ENCODE data around the gene GAS7. TPM values are rescaled to one million over a fixed set of nuclear protein-coding genes. Genes with fewer than 3 reads are reported as not detected.

The GAS7 gene
- total RNA-seq, 2 donors from 2014 or later: 1.1 to 5.2 TPM

DNA sequence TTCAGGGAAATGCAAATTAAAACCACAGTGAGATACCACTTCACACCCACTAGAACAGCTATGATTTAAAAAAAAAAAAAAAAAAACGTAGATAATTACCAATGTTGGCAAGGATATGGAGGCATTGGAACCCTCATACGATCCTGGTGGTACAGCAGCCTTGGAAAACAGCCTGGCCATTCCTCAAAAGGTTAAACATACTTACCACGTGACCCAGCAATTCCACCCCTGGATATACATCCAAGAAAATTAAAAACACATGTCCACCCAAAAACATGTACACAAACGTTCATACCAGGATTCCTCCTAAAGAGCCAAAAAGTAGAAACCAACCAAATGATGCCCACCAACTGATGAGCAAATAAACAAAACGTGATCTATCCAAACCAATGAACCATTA, 68.1 kb downstream of the GAS7 start:
- ATAC-seq (no peak), DNase-seq (no peak)
- Mint-ChIP-seq H3K4me1 (no peaks in the 10 kb centered on the region), H3K27ac (no peak overlapping the region), H3K4me3 (no peak overlapping the region), H3K27me3 (no peaks in the 10 kb centered on the region), H3K36me3 (ENCODE audit: low read depth) (no peaks in the 10 kb centered on the region)
- H3K9me3 ChIP-seq (ENCODE audit: control insufficient read depth, low read length, poor library complexity, severe bottlenecking): no peaks in the 10 kb centered on the region

GRCh38 chr17:10127819-10128425, 70.5 kb downstream of the GAS7 start:
- Mint-ChIP-seq H3K4me3 (no peak overlapping the region), H3K27ac (no peak overlapping the region), H3K36me3 (ENCODE audit: low read depth) (no peaks in the 10 kb centered on the region), H3K27me3 (no peaks in the 10 kb centered on the region), H3K4me1 (no peaks in the 10 kb centered on the region)
- DNase-seq (no peak), ATAC-seq (no peak)
- H3K9me3 ChIP-seq (ENCODE audit: control insufficient read depth, low read length, poor library complexity, severe bottlenecking): no peaks in the 10 kb centered on the region

DNA sequence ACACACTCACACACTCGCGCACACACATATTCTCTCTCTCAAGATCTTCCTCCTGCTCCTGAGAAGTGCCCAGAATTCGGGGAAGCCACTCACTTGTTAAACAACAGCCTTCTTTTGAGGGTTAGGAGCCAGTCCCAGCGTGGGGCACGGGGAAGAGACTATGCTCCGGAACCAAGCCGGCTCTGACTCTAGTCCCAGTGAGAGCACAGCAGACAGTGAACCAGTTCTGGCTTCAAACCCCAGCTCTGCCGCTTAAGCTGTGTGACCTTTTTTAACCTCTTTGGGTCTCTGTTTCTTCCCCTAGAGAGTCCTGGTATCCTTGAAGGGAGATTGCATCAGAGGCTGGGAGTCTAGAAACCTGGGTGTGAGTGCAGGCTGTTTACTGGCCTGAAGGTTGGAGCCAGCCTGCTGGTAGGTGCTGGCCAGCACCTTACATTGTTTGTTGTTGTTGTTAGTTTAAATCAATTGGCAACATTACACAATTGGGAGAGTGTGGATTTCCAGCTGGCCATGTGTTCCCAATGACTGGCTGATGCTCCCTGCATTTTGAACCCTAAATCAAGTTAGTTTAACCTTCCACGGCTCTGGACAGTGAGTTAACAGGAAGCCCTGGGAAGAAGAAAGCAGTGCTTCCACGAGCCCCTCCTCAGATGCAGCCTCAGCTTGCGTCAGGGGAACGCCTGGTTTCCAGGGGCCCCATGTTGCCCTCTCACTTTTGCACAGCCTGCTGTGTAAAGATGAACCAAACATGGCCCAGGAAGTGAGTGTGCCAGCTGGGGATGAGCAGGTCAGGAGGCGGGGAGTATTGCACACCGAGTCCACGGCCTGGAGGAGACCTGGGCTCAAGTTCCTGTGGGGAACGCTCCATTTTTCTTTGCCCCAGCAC, 71.5 kb downstream of the GAS7 start:
- Mint-ChIP-seq H3K4me3 (no peak overlapping the region), H3K27me3 (peaks cover 6% of the 10 kb centered on the region), H3K27ac (no peak overlapping the region), H3K36me3 (ENCODE audit: low read depth) (no peaks in the 10 kb centered on the region), H3K4me1 (peaks cover 2% of the 10 kb centered on the region)
- H3K9me3 ChIP-seq (ENCODE audit: control insufficient read depth, low read length, poor library complexity, severe bottlenecking): no peaks in the 10 kb centered on the region
- no peak for ATAC-seq
- DNase-seq: no peak

GRCh38 chr17:10126276-10126615, 72.2 kb downstream of the GAS7 start:
- peaks cover 11% of the 10 kb centered on the region for H3K27me3 Mint-ChIP-seq
- no peak overlapping the region for H3K27ac Mint-ChIP-seq
- no peaks in the 10 kb centered on the region for H3K9me3 ChIP-seq (ENCODE audit: control insufficient read depth, low read length, poor library complexity, severe bottlenecking)
- H3K4me1 Mint-ChIP-seq: peaks cover 2% of the 10 kb centered on the region
- ATAC-seq (no peak), DNase-seq (no peak)
- H3K4me3 Mint-ChIP-seq: no peak overlapping the region
- no peaks in the 10 kb centered on the region for H3K36me3 Mint-ChIP-seq (ENCODE audit: low read depth)

GRCh38 chr17:10125531-10126275, 72.7 kb downstream of the GAS7 start:
- H3K4me3 Mint-ChIP-seq: no peak overlapping the region
- H3K4me1 Mint-ChIP-seq: peaks cover 2% of the 10 kb centered on the region
- no peak overlapping the region for H3K27ac Mint-ChIP-seq
- no peak for ATAC-seq
- H3K27me3 Mint-ChIP-seq: peaks cover 11% of the 10 kb centered on the region
- DNase-seq: no peak
- no peaks in the 10 kb centered on the region for H3K9me3 ChIP-seq (ENCODE audit: control insufficient read depth, low read length, poor library complexity, severe bottlenecking)
- H3K36me3 Mint-ChIP-seq (ENCODE audit: low read depth): no peaks in the 10 kb centered on the region

- DNase-seq: no peak
- H3K27me3 Mint-ChIP-seq: peaks cover 28% of the 10 kb centered on the region
- H3K4me3 Mint-ChIP-seq: no peak overlapping the region
- H3K27ac Mint-ChIP-seq: no peak overlapping the region
- no peaks in the 10 kb centered on the region for H3K36me3 Mint-ChIP-seq (ENCODE audit: low read depth)
- H3K4me1 Mint-ChIP-seq: peaks cover 8% of the 10 kb centered on the region
- no peak for ATAC-seq
- no peaks in the 10 kb centered on the region for H3K9me3 ChIP-seq (ENCODE audit: control insufficient read depth, low read length, poor library complexity, severe bottlenecking)
Observed at GRCh38 chr17:10123093-10123492, 75.3 kb downstream of the GAS7 start.

DNA sequence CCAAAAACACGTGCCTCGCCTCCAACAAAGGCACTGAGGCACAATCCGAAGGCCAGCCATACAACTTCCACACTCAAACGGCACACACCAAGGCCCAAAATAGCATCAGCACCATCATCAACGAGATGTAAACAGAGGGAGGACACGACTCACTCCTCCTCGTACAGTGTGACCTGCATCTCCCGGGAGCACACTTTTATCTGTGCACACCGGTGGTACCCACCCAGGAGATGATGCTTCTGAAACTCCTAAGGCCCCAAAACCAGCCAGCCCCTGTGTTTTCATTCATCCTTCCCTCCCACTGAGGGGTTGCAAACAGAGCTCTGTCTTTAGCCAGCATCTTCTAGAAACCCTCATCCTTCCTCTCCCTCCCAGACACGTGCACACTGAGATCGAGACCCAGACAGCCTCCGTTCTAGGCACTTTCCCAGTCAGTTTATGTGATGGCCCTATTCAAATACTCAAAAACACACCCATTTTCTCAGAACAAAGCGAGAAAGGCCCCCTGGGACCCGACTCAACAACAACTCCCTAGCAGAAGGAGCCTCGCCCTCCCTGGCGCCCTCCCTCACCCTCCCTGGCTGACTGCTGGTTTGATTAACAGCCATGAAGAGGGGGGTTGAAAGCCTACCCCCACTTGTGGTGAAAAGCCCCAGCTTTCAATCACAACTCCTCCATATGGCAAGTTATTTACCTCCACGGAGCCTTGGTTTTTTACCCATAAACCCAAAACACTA, 76.3 kb downstream of the GAS7 start:
- DNase-seq: no peak
- peak overlapping the region; percentile 43 for H3K4me3 Mint-ChIP-seq
- H3K9me3 ChIP-seq (ENCODE audit: control insufficient read depth, low read length, poor library complexity, severe bottlenecking): no peaks in the 10 kb centered on the region
- no peaks in the 10 kb centered on the region for H3K36me3 Mint-ChIP-seq (ENCODE audit: low read depth)
- peak overlapping the region; percentile 59 for H3K27ac Mint-ChIP-seq
- peaks cover 8% of the 10 kb centered on the region for H3K4me1 Mint-ChIP-seq
- no peak for ATAC-seq
- peaks cover 35% of the 10 kb centered on the region for H3K27me3 Mint-ChIP-seq

DNA sequence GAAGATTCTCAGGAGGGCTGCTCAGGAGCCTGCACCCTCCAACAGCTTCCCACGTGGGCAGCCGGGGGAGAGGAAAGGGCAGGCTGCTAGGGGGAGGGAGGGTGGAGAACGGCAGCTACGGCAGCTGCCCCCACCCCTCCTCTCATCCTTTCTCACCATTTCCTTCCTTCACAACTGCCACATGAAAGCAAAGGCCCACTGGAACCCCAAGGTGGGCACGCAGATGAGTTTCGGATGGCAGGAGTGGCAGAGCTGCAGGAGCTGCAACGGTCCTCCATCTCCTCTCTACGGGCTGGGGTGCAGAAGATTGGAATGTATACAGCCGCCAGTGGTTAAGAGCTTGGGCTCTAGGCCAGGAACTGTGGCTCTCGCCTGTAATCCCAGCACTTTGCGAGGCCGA, 77.7 kb downstream of the GAS7 start:
- peaks cover 46% of the 10 kb centered on the region for H3K27me3 Mint-ChIP-seq
- DNase-seq: no peak
- H3K9me3 ChIP-seq (ENCODE audit: control insufficient read depth, low read length, poor library complexity, severe bottlenecking): no peaks in the 10 kb centered on the region
- H3K27ac Mint-ChIP-seq: no peak overlapping the region
- no peak for ATAC-seq
- H3K4me3 Mint-ChIP-seq: no peak overlapping the region
- H3K4me1 Mint-ChIP-seq: peaks cover 8% of the 10 kb centered on the region
- no peaks in the 10 kb centered on the region for H3K36me3 Mint-ChIP-seq (ENCODE audit: low read depth)

DNA sequence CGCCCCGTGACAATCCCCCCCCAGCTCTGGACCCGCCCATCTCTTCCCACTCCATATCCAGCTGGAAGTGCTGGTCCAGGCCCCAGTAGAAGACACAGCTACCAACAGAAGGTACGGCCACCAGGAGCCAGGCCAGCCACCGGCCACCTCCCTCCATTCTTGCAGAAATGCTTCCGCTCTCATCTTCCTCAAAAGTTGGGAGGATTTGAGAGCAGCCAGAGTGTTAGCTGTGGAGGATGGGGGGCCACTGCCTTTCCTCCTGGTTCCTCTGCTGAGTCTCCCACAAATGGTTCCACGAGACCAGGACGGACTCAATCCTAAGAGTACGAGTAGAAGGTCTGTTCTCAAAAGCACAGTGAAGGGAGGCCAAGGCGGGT, 78.3 kb downstream of the GAS7 start:
- peaks cover 8% of the 10 kb centered on the region for H3K4me1 Mint-ChIP-seq

GRCh38 chr17:10119203-10120108, 79.0 kb downstream of the GAS7 start:
- H3K4me1 Mint-ChIP-seq: peaks cover 13% of the 10 kb centered on the region
- no peaks in the 10 kb centered on the region for H3K9me3 ChIP-seq (ENCODE audit: control insufficient read depth, low read length, poor library complexity, severe bottlenecking)
- H3K27me3 Mint-ChIP-seq: peaks cover 57% of the 10 kb centered on the region
- no peak overlapping the region for H3K4me3 Mint-ChIP-seq
- no peak for DNase-seq
- ATAC-seq: no peak
- H3K27ac Mint-ChIP-seq: peak overlapping the region; percentile 19
- H3K36me3 Mint-ChIP-seq (ENCODE audit: low read depth): no peaks in the 10 kb centered on the region

More for the DNA sequence above, 78.3 kb downstream of the GAS7 start:
- DNase-seq: no peak
- peak overlapping the region; percentile 19 for H3K27ac Mint-ChIP-seq
- H3K36me3 Mint-ChIP-seq (ENCODE audit: low read depth): no peaks in the 10 kb centered on the region
- ATAC-seq: no peak
- H3K9me3 ChIP-seq (ENCODE audit: control insufficient read depth, low read length, poor library complexity, severe bottlenecking): no peaks in the 10 kb centered on the region
- no peak overlapping the region for H3K4me3 Mint-ChIP-seq
- peaks cover 51% of the 10 kb centered on the region for H3K27me3 Mint-ChIP-seq

- peaks cover 62% of the 10 kb centered on the region for H3K27me3 Mint-ChIP-seq
- no peaks in the 10 kb centered on the region for H3K36me3 Mint-ChIP-seq (ENCODE audit: low read depth)
- DNase-seq (no peak), ATAC-seq (no peak)
- H3K9me3 ChIP-seq (ENCODE audit: control insufficient read depth, low read length, poor library complexity, severe bottlenecking): no peaks in the 10 kb centered on the region
- H3K4me3 Mint-ChIP-seq: no peak overlapping the region
- no peak overlapping the region for H3K27ac Mint-ChIP-seq
- peaks cover 18% of the 10 kb centered on the region for H3K4me1 Mint-ChIP-seq
Observed at GRCh38 chr17:10118788-10119130, 79.6 kb downstream of the GAS7 start.

DNA sequence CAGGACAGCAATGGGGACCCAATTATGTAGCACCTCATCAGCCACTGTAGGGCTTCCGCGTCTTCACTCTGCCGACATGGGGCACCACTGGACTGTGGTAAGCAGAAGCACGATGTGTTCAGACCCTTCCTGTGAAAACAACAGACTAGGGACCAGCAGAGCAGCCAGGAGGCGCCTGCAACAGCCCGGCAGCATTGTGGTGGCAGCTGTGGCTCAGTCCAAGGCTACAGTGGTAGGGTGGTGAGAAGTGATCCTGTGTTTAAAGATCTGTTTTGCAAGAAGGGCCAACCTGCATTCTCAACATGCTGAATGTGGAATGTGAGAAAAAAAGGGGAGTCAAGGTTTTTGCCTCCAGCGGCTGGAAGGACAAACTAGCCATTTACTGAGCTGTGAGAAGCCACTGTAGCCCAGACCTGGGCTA, 80.8 kb downstream of the GAS7 start:
- H3K36me3 Mint-ChIP-seq (ENCODE audit: low read depth): no peaks in the 10 kb centered on the region
- ATAC-seq: peak; percentile 20
- H3K27ac Mint-ChIP-seq: no peak overlapping the region
- no peaks in the 10 kb centered on the region for H3K9me3 ChIP-seq (ENCODE audit: control insufficient read depth, low read length, poor library complexity, severe bottlenecking)
- no peak for DNase-seq
- peaks cover 21% of the 10 kb centered on the region for H3K4me1 Mint-ChIP-seq
- no peak overlapping the region for H3K4me3 Mint-ChIP-seq
- H3K27me3 Mint-ChIP-seq: peaks cover 62% of the 10 kb centered on the region
